CD4-positive, alpha-beta T cell (primary cell): ENCODE data around the gene SESN1. TPM values are rescaled to one million over a fixed set of nuclear protein-coding genes. Genes with fewer than 3 reads are reported as not detected.

ENCODE experiments used
- ATAC-seq: fragments of 200-7000 bp; cut with Tn5 transposase; one replicate; pipeline ENCODE4 v1.10.0; 2022; ENCODE audit warnings: mild to moderate bottlenecking; ENCODE audit not compliant: poor library complexity
- CTCF ChIA-PET: fragments of 350-600 bp; sonication (Branson Sonifier 250); formaldehyde crosslinking; loops from one replicate; lab custom pipeline; 2021; ENCODE audit warnings: antibody characterized with exemption, inconsistent platforms; lab: Charles Lee
- POLR2A ChIA-PET: fragments of 350-600 bp; sonication (Branson Sonifier 250); formaldehyde crosslinking; loops from one replicate; lab custom pipeline; 2021; ENCODE audit warnings: antibody characterized with exemption, inconsistent platforms; lab: Charles Lee
- DNase-seq, 14 experiments: peaks; one replicate each; pipeline ENCODE4 v3.0.0-alpha.2; 2013 to 2020; ENCODE audit warnings: mixed read lengths in 2 of 14
- H3K27ac ChIP-seq, 2 donors: one replicate each; pipeline versions ENCODE4 v1.5.1 to v1.7.0; 2013; ENCODE audit warnings: low read length in 2 of 2, low read depth in 1 of 2, mild to moderate bottlenecking in 1 of 2
- H3K27me3 ChIP-seq, 2 experiments: 1 replicate in 1 of 2; 2 replicates in 1 of 2; pipeline versions ENCODE4 v1.6.1 to v1.7.0; 2013; ENCODE audit warnings: low read length in 2 of 2, control low read depth in 1 of 2, mild to moderate bottlenecking in 1 of 2, moderate library complexity in 1 of 2; ENCODE audit not compliant: insufficient read depth in 2 of 2, control insufficient read depth in 1 of 2
- H3K36me3 ChIP-seq: one replicate; pipeline ENCODE4 v1.6.1; 2013; ENCODE audit warnings: low read length, control low read depth; ENCODE audit not compliant: insufficient read depth
- H3K4me1 ChIP-seq: one replicate; pipeline ENCODE4 v1.6.1; 2013; ENCODE audit warnings: low read length, control low read depth; ENCODE audit not compliant: insufficient read depth
- H3K4me3 ChIP-seq: one replicate; pipeline ENCODE4 v1.5.1; 2013; ENCODE audit warnings: mild to moderate bottlenecking, low read length, moderate library complexity
- H3K9me3 ChIP-seq, 2 experiments: 1 replicate in 1 of 2; 2 replicates in 1 of 2; pipeline versions ENCODE4 v1.6.1 to v1.7.0; 2013; ENCODE audit warnings: low read length in 2 of 2, mild to moderate bottlenecking in 2 of 2, control low read depth in 1 of 2, moderate library complexity in 1 of 2; ENCODE audit not compliant: control insufficient read depth in 1 of 2, insufficient read depth in 1 of 2
- H3K27ac Mint-ChIP-seq: one replicate; pipeline ENCODE4 v1.8.0; 2020; ENCODE audit warnings: mixed read lengths
- H3K27me3 Mint-ChIP-seq: one replicate; pipeline ENCODE4 v1.8.0; 2021; ENCODE audit warnings: mixed read lengths
- H3K36me3 Mint-ChIP-seq: one replicate; pipeline ENCODE4 v1.8.0; 2021; ENCODE audit warnings: low read depth, mixed read lengths
- H3K4me1 Mint-ChIP-seq: one replicate; pipeline ENCODE4 v1.8.0; 2021; ENCODE audit warnings: low read depth, mixed read lengths
- H3K4me3 Mint-ChIP-seq: one replicate; pipeline ENCODE4 v1.8.0; 2020; ENCODE audit warnings: mild to moderate bottlenecking, mixed read lengths
- H3K9me3 Mint-ChIP-seq: one replicate; pipeline ENCODE4 v1.8.0; 2020; ENCODE audit warnings: mixed read lengths
- intact Hi-C, 2 experiments: fragments of 100-400 bp; cut with DNase I in 1 of 2; cut with micrococcal nuclease in 1 of 2; formaldehyde crosslinking; loops; one replicate each; pipeline versions ENCODE4 v1.15.1 to v1.9.0; 2023 to 2025; cut with DNase I, micrococcal nuclease
- total RNA-seq, 174 experiments: library from RNA in 2 of 174; stranded (reverse) in 2 of 174; gene quantifications; one replicate each; pipeline ENCODE4 v1.2.3 and lab custom pipeline; 2021 to 2026
- TF ChIP-seq, protein P1 (sequence below): fragments of 200-600 bp; IDR thresholded peaks from one replicate; pipeline ENCODE4 v1.8.0; 2022; ENCODE audit warnings: antibody characterized with exemption, mild to moderate bottlenecking

Gene SESN1
- total RNA-seq, 2 experiments from 2014 or later: 95.9 to 98.3 TPM

DNA sequence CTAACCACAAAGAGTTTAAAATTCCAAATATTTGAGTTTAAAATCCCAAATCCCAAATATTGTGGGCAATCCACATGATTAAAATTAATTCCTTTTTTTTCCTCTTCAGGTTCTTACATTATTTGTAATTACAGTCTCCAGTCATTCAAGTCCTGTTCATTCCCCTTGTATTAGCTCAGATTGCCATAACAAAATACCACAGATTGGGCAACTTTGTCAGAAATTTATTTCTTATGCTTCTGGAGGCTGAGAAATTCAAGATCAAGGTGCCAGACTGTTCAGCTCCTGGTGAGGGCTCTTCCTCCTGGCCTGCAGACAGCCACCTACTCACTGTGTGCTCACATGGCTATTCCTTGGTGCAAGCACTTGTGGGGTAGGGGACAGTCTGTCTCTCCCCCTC is 141.0 kb downstream of the SESN1 start:
- intact Hi-C loops: no loop called here
- Histone ChIP-seq H3K9me3 (no peaks in the 10 kb centered on the region), H3K27me3 (no peaks in the 10 kb centered on the region), H3K4me1 (peaks cover 12% of the 10 kb centered on the region), H3K27ac (no peak overlapping the region), H3K36me3 (no peaks in the 10 kb centered on the region), H3K4me3 (no peak overlapping the region)
- Mint-ChIP-seq H3K4me1 (peaks cover 5% of the 10 kb centered on the region), H3K27ac (no peak overlapping the region), H3K9me3 (no peaks in the 10 kb centered on the region), H3K4me3 (no peak overlapping the region), H3K36me3 (no peaks in the 10 kb centered on the region), H3K27me3 (no peaks in the 10 kb centered on the region)
- TF ChIP-seq, protein P1, sequence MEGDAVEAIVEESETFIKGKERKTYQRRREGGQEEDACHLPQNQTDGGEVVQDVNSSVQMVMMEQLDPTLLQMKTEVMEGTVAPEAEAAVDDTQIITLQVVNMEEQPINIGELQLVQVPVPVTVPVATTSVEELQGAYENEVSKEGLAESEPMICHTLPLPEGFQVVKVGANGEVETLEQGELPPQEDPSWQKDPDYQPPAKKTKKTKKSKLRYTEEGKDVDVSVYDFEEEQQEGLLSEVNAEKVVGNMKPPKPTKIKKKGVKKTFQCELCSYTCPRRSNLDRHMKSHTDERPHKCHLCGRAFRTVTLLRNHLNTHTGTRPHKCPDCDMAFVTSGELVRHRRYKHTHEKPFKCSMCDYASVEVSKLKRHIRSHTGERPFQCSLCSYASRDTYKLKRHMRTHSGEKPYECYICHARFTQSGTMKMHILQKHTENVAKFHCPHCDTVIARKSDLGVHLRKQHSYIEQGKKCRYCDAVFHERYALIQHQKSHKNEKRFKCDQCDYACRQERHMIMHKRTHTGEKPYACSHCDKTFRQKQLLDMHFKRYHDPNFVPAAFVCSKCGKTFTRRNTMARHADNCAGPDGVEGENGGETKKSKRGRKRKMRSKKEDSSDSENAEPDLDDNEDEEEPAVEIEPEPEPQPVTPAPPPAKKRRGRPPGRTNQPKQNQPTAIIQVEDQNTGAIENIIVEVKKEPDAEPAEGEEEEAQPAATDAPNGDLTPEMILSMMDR: no peak
- DNase-seq: no peak
- ATAC-seq: no peak
- CTCF ChIA-PET: no interaction called here
- POLR2A ChIA-PET: interaction anchor here (0.6 kb wide), 1 partner anchor 18 kb away, joined by 4 read pairs; no protein-coding TSS in a partner anchor

DNA sequence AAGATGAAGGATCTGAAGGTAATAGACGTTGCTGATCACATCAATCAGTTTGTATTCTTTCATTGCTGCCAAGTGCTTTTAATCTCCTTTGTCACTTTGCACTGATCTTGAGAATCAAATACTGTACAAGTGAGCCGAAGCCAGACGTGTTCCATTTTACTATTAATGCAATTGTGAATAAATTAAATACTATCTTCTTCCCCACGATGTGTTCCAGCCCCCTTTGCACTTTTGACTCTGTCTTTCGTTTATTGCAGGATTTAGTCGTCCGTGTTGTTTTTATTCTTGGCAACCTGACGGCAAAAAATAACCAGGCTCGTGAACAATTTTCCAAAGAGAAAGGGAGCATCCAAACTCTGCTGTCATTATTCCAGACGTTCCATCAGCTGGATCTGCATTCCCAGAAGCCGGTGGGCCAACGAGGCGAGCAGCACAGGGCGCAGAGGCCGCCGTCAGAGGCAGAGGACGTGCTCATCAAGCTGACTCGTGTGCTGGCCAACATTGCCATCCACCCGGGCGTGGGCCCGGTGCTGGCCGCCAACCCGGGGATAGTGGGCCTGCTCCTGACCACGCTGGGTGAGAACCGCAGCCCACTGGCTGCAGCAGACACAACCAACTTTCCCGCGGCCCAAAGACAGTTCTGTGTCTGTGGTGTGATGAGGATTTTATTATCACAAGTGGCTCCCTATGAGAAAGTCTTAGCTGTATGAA is 141.7 kb downstream of the SESN1 start:
- Histone ChIP-seq H3K4me3 (no peak overlapping the region), H3K27me3 (no peaks in the 10 kb centered on the region), H3K4me1 (peaks cover 15% of the 10 kb centered on the region), H3K27ac (no peak overlapping the region), H3K36me3 (no peaks in the 10 kb centered on the region), H3K9me3 (no peaks in the 10 kb centered on the region)
- ATAC-seq (no peak), DNase-seq (no peak)
- CTCF ChIA-PET: no interaction called here
- intact Hi-C loops: no loop called here
- H3K36me3 Mint-ChIP-seq: no peaks in the 10 kb centered on the region
- no peak overlapping the region for H3K27ac Mint-ChIP-seq
- POLR2A ChIA-PET: interaction anchor here (0.6 kb wide), 1 partner anchor 19 kb away, joined by 4 read pairs; no protein-coding TSS in a partner anchor
- H3K9me3 Mint-ChIP-seq: no peaks in the 10 kb centered on the region
- H3K4me1 Mint-ChIP-seq: peaks cover 11% of the 10 kb centered on the region
- H3K4me3 Mint-ChIP-seq: no peak overlapping the region
- TF ChIP-seq, protein P1: no peak
- no peaks in the 10 kb centered on the region for H3K27me3 Mint-ChIP-seq

DNA sequence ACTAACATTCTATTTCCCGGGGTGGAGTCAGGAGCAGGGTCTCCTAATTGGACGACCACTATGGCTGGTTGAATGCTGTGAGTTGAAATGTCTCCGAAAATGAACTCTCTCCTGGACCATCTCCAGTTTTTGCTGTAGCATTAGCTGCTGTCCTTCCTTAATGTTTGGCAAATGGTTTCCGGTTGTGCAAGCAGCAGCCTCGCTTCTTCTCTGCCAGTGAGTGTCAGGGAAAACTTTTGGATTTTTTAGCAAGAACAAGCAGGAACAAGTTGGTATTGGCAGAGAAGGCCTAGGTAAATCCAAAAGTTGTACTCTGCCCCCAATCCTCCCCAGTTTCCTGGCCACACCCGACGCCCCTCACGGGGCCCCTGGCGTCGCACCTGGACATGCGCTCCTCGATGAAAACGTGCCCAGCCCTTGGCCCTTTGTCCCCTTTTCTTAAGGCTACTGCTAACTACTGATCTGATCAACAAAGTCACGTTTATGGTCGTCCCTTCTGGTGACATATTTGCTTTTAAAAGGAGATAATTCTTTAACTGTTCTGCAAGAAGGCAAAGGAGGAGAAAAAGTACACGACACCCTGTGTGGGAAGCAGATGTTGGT is 143.2 kb downstream of the SESN1 start:
- DNase-seq (no peak), ATAC-seq (no peak)
- ChIA-PET POLR2A (no interaction called here), CTCF (no interaction called here)
- Mint-ChIP-seq H3K4me3 (no peak overlapping the region), H3K4me1 (peaks cover 25% of the 10 kb centered on the region), H3K9me3 (no peaks in the 10 kb centered on the region), H3K36me3 (no peaks in the 10 kb centered on the region), H3K27ac (no peak overlapping the region), H3K27me3 (no peaks in the 10 kb centered on the region)
- intact Hi-C loops: no loop called here
- TF ChIP-seq, protein P1: no peak
- H3K9me3 ChIP-seq: no peaks in the 10 kb centered on the region
- no peak overlapping the region for H3K27ac ChIP-seq
- peaks cover 20% of the 10 kb centered on the region for H3K4me1 ChIP-seq
- no peak overlapping the region for H3K4me3 ChIP-seq
- no peaks in the 10 kb centered on the region for H3K36me3 ChIP-seq
- H3K27me3 ChIP-seq: no peaks in the 10 kb centered on the region
